ENCODE data around the gene AKAP17A.
"Not testable (repeated sequence)": the region's sequence is repeated elsewhere in the genome, so short reads cannot be mapped to it uniquely, and the experiment has no call there.

The AKAP17A gene, protein sequence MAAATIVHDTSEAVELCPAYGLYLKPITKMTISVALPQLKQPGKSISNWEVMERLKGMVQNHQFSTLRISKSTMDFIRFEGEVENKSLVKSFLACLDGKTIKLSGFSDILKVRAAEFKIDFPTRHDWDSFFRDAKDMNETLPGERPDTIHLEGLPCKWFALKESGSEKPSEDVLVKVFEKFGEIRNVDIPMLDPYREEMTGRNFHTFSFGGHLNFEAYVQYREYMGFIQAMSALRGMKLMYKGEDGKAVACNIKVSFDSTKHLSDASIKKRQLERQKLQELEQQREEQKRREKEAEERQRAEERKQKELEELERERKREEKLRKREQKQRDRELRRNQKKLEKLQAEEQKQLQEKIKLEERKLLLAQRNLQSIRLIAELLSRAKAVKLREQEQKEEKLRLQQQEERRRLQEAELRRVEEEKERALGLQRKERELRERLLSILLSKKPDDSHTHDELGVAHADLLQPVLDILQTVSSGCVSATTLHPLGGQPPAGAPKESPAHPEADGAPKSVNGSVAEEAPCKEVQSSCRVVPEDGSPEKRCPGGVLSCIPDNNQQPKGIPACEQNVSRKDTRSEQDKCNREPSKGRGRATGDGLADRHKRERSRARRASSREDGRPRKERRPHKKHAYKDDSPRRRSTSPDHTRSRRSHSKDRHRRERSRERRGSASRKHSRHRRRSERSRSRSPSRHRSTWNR

DNA sequence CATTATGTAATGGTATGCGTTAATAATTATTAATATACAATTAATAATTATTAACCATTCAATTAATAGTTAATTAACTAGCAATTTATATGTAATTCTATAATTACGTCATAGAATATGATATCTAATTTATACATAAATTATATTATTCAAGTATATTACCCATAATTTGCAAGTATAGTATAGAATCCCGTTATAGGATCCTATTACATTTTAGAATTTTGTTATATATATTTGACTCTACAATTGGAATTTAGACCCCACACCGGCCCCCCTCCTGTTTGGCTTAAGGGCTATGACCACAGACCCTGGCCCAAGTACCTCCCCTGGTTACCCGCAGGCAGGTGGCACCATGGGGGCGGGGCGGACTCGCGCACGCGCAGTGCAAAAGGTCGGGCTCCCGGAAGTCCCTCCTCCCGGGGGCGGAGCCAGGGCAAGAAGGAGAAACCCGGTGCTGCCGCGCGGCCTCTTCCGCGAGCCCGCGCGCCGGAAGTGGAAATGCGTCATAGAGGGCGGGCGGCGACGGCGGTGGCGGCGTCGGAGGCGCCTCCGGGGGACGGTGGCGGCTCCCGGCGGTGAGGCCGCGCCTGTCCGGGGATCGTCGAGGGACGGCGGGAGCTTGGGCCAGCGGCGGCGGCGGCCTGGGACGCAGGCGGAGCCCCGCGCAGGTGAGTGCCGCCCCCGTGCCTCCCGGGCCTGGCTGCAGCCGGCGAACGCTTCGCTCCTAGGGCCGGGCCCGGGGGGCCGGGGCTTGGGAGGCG is at the start of gene AKAP17A:
AKAP17A (plus strand) TSS at position 503 of the 761 bp plus-strand sequence. CDS start 1,859 bp downstream, outside the sequence.
- no peak within 1 kb of the TSS for H3K27ac ChIP-seq (ENCODE audit: low read length)
- peak within 1 kb of the TSS; percentile 80 for H3K4me3 ChIP-seq (ENCODE audit: low read length)
- 100% methylated on average over 1 of the region's 66 CpGs for WGBS (ENCODE audit: insufficient coverage, insufficient read length)
- peaks cover 23% of the 10 kb centered on the region for H3K36me3 ChIP-seq (ENCODE audit: control insufficient read depth, insufficient read depth, low read length)
- H3K9me3 ChIP-seq (ENCODE audit: control insufficient read depth, insufficient read depth, low read length) = no peaks in the 10 kb centered on the region
- no peaks in the 10 kb centered on the region for H3K27me3 ChIP-seq (ENCODE audit: control insufficient read depth, insufficient read depth, low read length)
- DNase-seq (ENCODE audit: low read depth, low spot score) = peak; percentile 85
- peaks cover 4% of the 10 kb centered on the region; the same call in 1 of the 2 replicates for H3K4me1 ChIP-seq (ENCODE audit: control insufficient read depth, insufficient read depth, low read length)

DNA sequence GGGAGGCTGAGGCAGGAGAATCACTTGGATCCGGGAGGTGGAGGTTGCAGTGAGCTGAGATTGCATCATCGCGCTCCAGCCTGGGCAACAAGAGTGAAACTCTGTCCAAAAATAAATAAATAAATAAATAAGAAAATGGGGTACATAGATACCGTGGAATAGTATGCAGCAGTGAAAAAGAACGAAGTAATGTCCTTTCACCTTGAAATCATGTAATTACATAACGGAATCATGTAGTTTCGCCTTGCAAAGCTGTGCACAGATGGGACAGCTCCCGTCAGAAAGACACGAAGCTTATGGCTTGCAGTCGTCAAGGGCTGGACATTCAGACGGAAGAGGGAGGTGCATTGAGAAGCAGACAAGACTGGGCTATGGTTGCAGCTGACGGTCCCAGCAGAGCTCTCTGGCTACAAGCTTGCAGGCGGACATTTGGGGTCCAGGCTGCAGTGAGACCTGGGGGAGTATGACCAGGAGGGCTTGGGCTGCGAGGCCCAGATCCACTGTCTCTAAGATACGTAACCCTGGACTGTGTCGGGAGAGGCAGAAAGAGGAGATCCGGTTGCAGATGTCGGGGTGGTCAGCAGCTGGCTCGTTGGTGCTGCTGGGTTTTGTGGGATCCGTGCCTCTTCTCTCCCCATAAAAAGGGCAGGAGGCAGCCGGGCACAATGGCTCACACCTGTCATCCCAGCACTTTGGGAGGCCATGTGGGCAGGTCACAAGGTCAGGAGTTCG is 48.2 kb upstream of the AKAP17A start:
- H3K9me3 ChIP-seq (ENCODE audit: control insufficient read depth, insufficient read depth, low read length) = no peaks in the 10 kb centered on the region
- no peaks in the 10 kb centered on the region for H3K27me3 ChIP-seq (ENCODE audit: control insufficient read depth, insufficient read depth, low read length)
- no peaks in the 10 kb centered on the region for H3K4me1 ChIP-seq (ENCODE audit: control insufficient read depth, insufficient read depth, low read length)
- H3K4me3 ChIP-seq (ENCODE audit: low read length) = no peak overlapping the region
- H3K36me3 ChIP-seq (ENCODE audit: control insufficient read depth, insufficient read depth, low read length) = no peaks in the 10 kb centered on the region
- no CpG with 5 or more reads among the region's 22 CpGs for WGBS (ENCODE audit: insufficient coverage, insufficient read length)
- DNase-seq (ENCODE audit: low read depth, low spot score) = no peak
- H3K27ac ChIP-seq (ENCODE audit: low read length) = no peak overlapping the region

DNA sequence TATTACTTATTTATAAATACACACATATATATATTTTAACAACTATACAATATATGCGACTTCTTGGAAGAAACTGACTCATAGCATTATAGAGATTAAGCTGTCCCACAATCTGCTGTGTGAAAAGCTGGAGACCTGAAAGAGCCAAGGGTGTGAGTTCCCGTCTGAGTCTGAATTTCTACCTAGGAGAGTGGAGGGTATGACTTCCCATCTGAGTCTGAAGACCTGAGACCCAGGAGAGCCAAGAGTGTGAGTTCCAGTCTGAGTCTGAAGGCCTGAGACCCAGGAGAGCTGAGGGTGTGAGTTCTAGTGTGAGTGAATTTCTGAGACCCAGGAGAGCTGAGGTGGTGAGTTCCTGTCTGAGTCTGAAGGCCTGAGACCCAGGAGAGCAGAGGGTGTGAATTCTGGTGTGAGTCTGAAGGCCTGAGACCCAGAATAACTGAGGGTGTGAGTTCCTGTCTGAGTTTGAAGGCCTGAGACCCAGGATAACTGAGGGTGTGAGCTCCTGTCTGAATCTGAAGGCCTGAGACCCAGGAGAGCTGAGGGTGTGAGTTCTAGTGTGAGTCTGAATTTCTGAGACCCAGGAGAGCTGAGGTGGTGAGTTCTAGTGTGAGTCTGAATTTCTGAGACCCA is 45.5 kb upstream of the AKAP17A start:
- Histone ChIP-seq H3K27ac (ENCODE audit: low read length) (no peak overlapping the region), H3K9me3 (ENCODE audit: control insufficient read depth, insufficient read depth, low read length) (no peaks in the 10 kb centered on the region), H3K27me3 (ENCODE audit: control insufficient read depth, insufficient read depth, low read length) (no peaks in the 10 kb centered on the region), H3K36me3 (ENCODE audit: control insufficient read depth, insufficient read depth, low read length) (no peaks in the 10 kb centered on the region), H3K4me3 (ENCODE audit: low read length) (no peak overlapping the region), H3K4me1 (ENCODE audit: control insufficient read depth, insufficient read depth, low read length) (no peaks in the 10 kb centered on the region)
- no peak for DNase-seq (ENCODE audit: low read depth, low spot score)
- WGBS (ENCODE audit: insufficient coverage, insufficient read length) = no CpG with 5 or more reads among the region's 2 CpGs

DNA sequence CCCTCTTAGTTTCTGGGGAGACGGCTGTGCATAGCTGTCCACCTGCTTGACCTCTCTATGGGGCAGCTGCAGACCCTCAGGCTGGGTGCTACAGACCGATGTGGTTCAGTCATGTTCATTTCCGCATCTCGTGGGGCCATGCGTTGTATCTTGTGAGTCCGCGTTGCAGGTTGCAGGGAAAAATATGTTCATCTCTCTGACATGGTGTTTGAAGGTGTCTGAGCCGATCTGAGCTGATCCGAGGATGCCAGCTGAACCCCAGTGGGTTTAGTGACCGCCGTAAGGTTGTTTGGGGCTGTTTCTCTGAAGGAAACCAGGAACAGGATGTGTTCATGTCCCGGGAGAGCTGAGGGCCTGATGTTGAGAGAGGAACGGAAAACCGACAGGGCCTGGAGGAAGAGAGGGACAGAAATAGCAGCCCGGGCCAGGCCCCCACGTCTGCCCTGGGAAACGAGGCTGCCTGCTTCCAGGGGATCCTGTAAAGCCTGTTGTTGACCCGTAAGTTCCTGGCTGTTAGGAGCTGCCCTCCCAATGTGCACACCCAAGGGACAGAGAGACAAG is 44.6 kb upstream of the AKAP17A start:
- Histone ChIP-seq H3K27ac (ENCODE audit: low read length) (no peak overlapping the region), H3K4me1 (ENCODE audit: control insufficient read depth, insufficient read depth, low read length) (no peaks in the 10 kb centered on the region), H3K9me3 (ENCODE audit: control insufficient read depth, insufficient read depth, low read length) (no peaks in the 10 kb centered on the region), H3K36me3 (ENCODE audit: control insufficient read depth, insufficient read depth, low read length) (no peaks in the 10 kb centered on the region), H3K4me3 (ENCODE audit: low read length) (no peak overlapping the region), H3K27me3 (ENCODE audit: control insufficient read depth, insufficient read depth, low read length) (no peaks in the 10 kb centered on the region)
- no CpG with 5 or more reads among the region's 18 CpGs for WGBS (ENCODE audit: insufficient coverage, insufficient read length)
- DNase-seq (ENCODE audit: low read depth, low spot score) = no peak

DNA sequence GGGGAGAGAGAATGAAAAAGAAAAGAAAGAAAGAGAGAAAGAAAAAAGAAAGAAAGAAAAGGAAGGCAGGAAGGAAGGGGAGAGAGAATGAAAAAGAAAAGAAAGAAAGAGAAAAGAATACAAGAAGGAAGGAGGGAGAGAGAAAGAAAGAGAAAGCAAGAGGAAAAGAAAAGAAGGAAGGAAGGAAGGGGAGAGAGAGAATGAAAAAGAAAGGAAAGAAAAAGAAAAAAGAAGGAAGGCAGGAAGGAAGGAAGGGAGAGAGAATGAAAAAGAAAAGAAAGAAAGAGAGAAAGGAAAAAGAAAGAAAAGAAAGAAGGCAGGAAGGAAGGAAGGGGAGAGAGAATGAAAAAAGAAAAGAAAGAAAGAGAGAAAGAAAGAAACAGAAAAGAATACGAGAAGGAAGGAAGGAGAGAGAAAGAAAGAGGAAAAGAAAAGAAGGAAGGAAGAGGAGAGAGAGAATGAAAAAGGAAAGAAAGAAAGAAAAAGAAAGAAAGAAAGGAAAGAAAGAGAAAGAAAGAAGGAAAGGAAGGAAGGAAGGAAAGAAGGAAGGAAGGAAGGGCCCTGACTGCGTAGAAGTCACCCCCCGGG is 39.4 kb upstream of the AKAP17A start:
- no peak for DNase-seq (ENCODE audit: low read depth, low spot score)
- H3K4me3 ChIP-seq (ENCODE audit: low read length) = no peak overlapping the region
- peaks cover 1% of the 10 kb centered on the region; the same call in 1 of the 2 replicates for H3K4me1 ChIP-seq (ENCODE audit: control insufficient read depth, insufficient read depth, low read length)
- no peaks in the 10 kb centered on the region for H3K27me3 ChIP-seq (ENCODE audit: control insufficient read depth, insufficient read depth, low read length)
- H3K27ac ChIP-seq (ENCODE audit: low read length) = no peak overlapping the region
- 100% methylated on average over 1 of the region's 3 CpGs for WGBS (ENCODE audit: insufficient coverage, insufficient read length)
- H3K36me3 ChIP-seq (ENCODE audit: control insufficient read depth, insufficient read depth, low read length) = no peaks in the 10 kb centered on the region
- peaks cover 2% of the 10 kb centered on the region for H3K9me3 ChIP-seq (ENCODE audit: control insufficient read depth, insufficient read depth, low read length)

DNA sequence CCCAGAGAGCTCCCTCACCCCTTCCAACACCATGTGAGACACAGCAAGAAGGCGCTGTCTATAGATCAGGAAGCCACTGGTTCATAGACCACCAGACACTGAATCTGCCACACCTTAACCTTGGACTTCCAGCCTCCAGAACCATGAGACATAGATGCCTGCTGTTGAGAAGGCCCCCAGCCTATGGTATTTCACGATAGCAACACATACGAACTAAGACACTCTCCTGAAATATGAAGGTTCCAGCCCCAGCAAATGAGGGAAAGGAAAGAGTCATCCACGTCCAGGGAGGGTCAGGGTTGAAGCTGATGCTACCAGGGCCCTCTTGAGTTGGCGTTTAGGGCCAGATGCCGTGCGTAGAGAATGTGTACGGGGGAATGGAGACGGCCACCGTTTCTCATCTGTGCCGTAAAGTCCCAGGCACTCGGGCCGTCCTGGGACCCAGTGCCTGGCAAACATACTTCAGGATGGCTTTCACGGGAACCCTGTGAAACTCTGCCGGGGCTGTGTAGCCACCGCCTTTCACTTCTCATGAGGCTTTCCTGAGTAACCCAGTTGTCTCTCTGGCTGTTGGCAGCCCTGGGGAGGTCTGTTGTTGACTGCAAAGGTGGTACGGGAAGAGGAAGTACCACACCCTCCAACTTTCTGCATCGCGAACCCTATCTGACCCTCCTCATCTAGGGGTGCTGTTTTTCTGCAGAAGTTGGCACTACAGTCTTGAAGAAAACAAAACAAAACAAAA is 36.8 kb upstream of the AKAP17A start:
- WGBS (ENCODE audit: insufficient coverage, insufficient read length) = no CpG with 5 or more reads among the region's 19 CpGs
- DNase-seq (ENCODE audit: low read depth, low spot score) = no peak
- Histone ChIP-seq H3K27ac (ENCODE audit: low read length) (no peak overlapping the region), H3K9me3 (ENCODE audit: control insufficient read depth, insufficient read depth, low read length) (peaks cover 2% of the 10 kb centered on the region), H3K36me3 (ENCODE audit: control insufficient read depth, insufficient read depth, low read length) (no peaks in the 10 kb centered on the region), H3K4me1 (ENCODE audit: control insufficient read depth, insufficient read depth, low read length) (peaks cover 1% of the 10 kb centered on the region; the same call in 1 of the 2 replicates), H3K27me3 (ENCODE audit: control insufficient read depth, insufficient read depth, low read length) (no peaks in the 10 kb centered on the region), H3K4me3 (ENCODE audit: low read length) (no peak overlapping the region)

DNA sequence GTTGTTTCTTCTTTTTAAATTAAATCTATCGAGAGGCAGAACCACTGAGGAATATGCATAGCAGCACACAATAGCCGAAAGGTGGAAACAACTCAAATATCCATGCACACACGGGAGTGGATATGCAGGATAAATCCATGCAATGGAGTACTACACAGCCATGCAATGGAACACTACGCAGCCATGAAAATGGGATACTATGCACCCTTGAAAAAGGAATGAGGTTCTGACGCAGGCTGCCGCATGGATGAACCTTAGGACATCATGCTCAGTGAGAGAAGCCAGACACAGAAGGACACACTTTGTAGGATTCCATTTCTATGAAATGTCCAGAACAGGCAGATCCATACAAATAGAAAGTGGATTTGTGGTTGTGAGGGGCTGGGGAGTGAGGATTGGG is 36.0 kb upstream of the AKAP17A start:
- H3K27ac ChIP-seq (ENCODE audit: low read length) = no peak overlapping the region
- H3K9me3 ChIP-seq (ENCODE audit: control insufficient read depth, insufficient read depth, low read length) = peaks cover 2% of the 10 kb centered on the region
- peaks cover 1% of the 10 kb centered on the region; the same call in 1 of the 2 replicates for H3K4me1 ChIP-seq (ENCODE audit: control insufficient read depth, insufficient read depth, low read length)
- H3K36me3 ChIP-seq (ENCODE audit: control insufficient read depth, insufficient read depth, low read length) = no peaks in the 10 kb centered on the region
- WGBS (ENCODE audit: insufficient coverage, insufficient read length) = no CpG with 5 or more reads among the region's 6 CpGs
- DNase-seq (ENCODE audit: low read depth, low spot score) = no peak
- H3K4me3 ChIP-seq (ENCODE audit: low read length) = no peak overlapping the region
- no peaks in the 10 kb centered on the region for H3K27me3 ChIP-seq (ENCODE audit: control insufficient read depth, insufficient read depth, low read length)

DNA sequence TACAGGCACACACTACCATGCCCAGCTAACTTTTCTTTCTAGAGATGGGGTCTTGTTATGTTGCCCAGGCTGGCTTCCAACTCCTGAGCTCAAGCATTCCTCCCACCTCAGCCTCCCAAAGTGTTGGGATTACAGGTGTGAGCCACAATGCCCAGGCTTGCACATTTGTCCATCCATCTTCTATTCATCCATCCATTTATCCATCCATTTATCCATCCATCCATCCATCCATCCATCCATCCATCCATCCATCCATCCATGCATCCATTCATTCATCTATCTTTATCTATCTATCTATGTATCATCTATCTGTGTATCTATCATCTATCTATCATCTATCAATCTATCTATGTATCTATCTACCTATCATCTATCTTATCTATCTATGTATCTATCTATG is 34.0 kb upstream of the AKAP17A start:
- H3K4me3 ChIP-seq (ENCODE audit: low read length); H3K9me3 ChIP-seq (ENCODE audit: control insufficient read depth, insufficient read depth, low read length); H3K36me3 ChIP-seq (ENCODE audit: control insufficient read depth, insufficient read depth, low read length); H3K27ac ChIP-seq (ENCODE audit: low read length); H3K27me3 ChIP-seq (ENCODE audit: control insufficient read depth, insufficient read depth, low read length); H3K4me1 ChIP-seq (ENCODE audit: control insufficient read depth, insufficient read depth, low read length); DNase-seq (ENCODE audit: low read depth, low spot score): not testable (repeated sequence)
